CD14-positive monocyte (primary cell): ENCODE data around the gene ZSCAN25. TPM values are rescaled to one million over a fixed set of nuclear protein-coding genes. Genes with fewer than 3 reads are reported as not detected.

Experiments used
- DNase-seq, 3 donors: peaks; one replicate each; pipeline ENCODE4 v3.0.0-alpha.2; 2011 to 2022
- H2AFZ ChIP-seq: 2 replicates; pipeline ENCODE4 v1.6.0; 2012; ENCODE audit warnings: mild to moderate bottlenecking, low read depth, low read length, inconsistent platforms; ENCODE audit not compliant: insufficient read depth, poor library complexity, severe bottlenecking
- H3K27ac ChIP-seq, 2 donors: 1 replicate in 1 of 2; 2 replicates in 1 of 2; pipeline ENCODE4 v1.5.1; 2012 to 2013; ENCODE audit warnings: low read length in 2 of 2, control low read depth in 1 of 2, inconsistent platforms in 1 of 2, low read depth in 1 of 2, mild to moderate bottlenecking in 1 of 2
- H3K27me3 ChIP-seq, 2 donors: one replicate each; pipeline versions ENCODE4 v1.6.0 to v1.6.1; 2011 to 2013; ENCODE audit warnings: low read length in 2 of 2; ENCODE audit not compliant: control insufficient read depth in 2 of 2, insufficient read depth in 2 of 2
- H3K36me3 ChIP-seq, 2 donors: replicated peaks in 1 of 2; 1 replicate in 1 of 2; 2 replicates in 1 of 2; pipeline versions ENCODE4 v1.5.1 to v1.6.1; 2012 to 2013; ENCODE audit warnings: low read length in 2 of 2, control low read depth in 1 of 2, inconsistent platforms in 1 of 2, mild to moderate bottlenecking in 1 of 2; ENCODE audit not compliant: insufficient read depth in 2 of 2, control insufficient read depth in 1 of 2
- H3K4me1 ChIP-seq, 2 donors: 1 replicate in 1 of 2; 2 replicates in 1 of 2; pipeline versions ENCODE4 v1.5.1 to v1.6.1; 2012 to 2013; ENCODE audit warnings: low read length in 2 of 2, control low read depth in 1 of 2, inconsistent platforms in 1 of 2, mild to moderate bottlenecking in 1 of 2, moderate library complexity in 1 of 2; ENCODE audit not compliant: insufficient read depth in 2 of 2, control insufficient read depth in 1 of 2
- H3K4me2 ChIP-seq: replicated peaks from 2 replicates; pipeline ENCODE3; 2012; ENCODE audit warnings: low read length, moderate library complexity, mild to moderate bottlenecking; ENCODE audit not compliant: poor library complexity, severe bottlenecking; ENCODE audit errors: extremely low read depth
- H3K4me3 ChIP-seq, 3 experiments: fragments of 200-600 bp in 1 of 3; sonication (generic) in 1 of 3; replicated peaks in 1 of 3; 1 replicate in 2 of 3; 2 replicates in 1 of 3; pipeline ENCODE4 v1.5.1; 2011 to 2013; ENCODE audit warnings: low read length in 3 of 3, mild to moderate bottlenecking in 3 of 3, control low read depth in 2 of 3, low read depth in 2 of 3, inconsistent platforms in 1 of 3, moderate library complexity in 1 of 3
- H3K79me2 ChIP-seq: 2 replicates; pipeline ENCODE4 v1.6.0; 2012; ENCODE audit warnings: mild to moderate bottlenecking, control low read depth, inconsistent platforms, low read length, moderate library complexity; ENCODE audit not compliant: insufficient read depth
- H3K9ac ChIP-seq: 2 replicates; pipeline ENCODE4 v1.6.0; 2017; ENCODE audit warnings: low read length, mild to moderate bottlenecking; ENCODE audit not compliant: insufficient read depth, poor library complexity, severe bottlenecking
- H3K9me3 ChIP-seq, 2 donors: replicated peaks in 1 of 2; 1 replicate in 1 of 2; 2 replicates in 1 of 2; pipeline versions ENCODE4 v1.5.1 to v1.6.1; 2012 to 2013; ENCODE audit warnings: low read length in 2 of 2, control low read depth in 1 of 2; ENCODE audit not compliant: control insufficient read depth in 1 of 2, insufficient read depth in 1 of 2
- H4K20me1 ChIP-seq: 2 replicates; pipeline ENCODE4 v1.6.0; 2012; ENCODE audit warnings: mild to moderate bottlenecking, low read length, control low read depth, moderate library complexity; ENCODE audit not compliant: insufficient read depth
- H3K27ac Mint-ChIP-seq, 7 donors: one replicate each; pipeline ENCODE4 v1.8.0; 2020; ENCODE audit warnings: mild to moderate bottlenecking in 7 of 7, mixed read lengths in 7 of 7, moderate library complexity in 6 of 7, inconsistent platforms in 2 of 7
- H3K27me3 Mint-ChIP-seq, 3 donors: one replicate each; pipeline ENCODE4 v1.8.0; 2021 to 2022; ENCODE audit warnings: low read depth in 3 of 3, mild to moderate bottlenecking in 3 of 3, mixed read lengths in 3 of 3, moderate library complexity in 3 of 3, inconsistent platforms in 1 of 3
- H3K36me3 Mint-ChIP-seq, 2 donors: one replicate each; pipeline ENCODE4 v1.8.0; 2020; ENCODE audit warnings: mixed read lengths in 2 of 2, inconsistent platforms in 1 of 2, mild to moderate bottlenecking in 1 of 2
- H3K4me1 Mint-ChIP-seq: one replicate; pipeline ENCODE4 v1.8.0; 2020; ENCODE audit warnings: mild to moderate bottlenecking, mixed read lengths
- H3K4me3 Mint-ChIP-seq, 2 donors: one replicate each; pipeline ENCODE4 v1.8.0; 2020; ENCODE audit warnings: mild to moderate bottlenecking in 2 of 2, mixed read lengths in 2 of 2, moderate library complexity in 1 of 2
- H3K9me3 Mint-ChIP-seq, 7 donors: one replicate each; pipeline ENCODE4 v1.8.0; 2020 to 2022; ENCODE audit warnings: mixed read lengths in 7 of 7, mild to moderate bottlenecking in 6 of 7, moderate library complexity in 6 of 7, inconsistent platforms in 2 of 7
- CTCF ChIP-seq: fragments of 200-600 bp; IDR thresholded peaks from one replicate; pipeline ENCODE4 v1.8.0; 2022; ENCODE audit warnings: antibody characterized with exemption, mild to moderate bottlenecking
- WGBS: methylation state at CpG from one replicate; pipeline ENCODE4 v1.1.5; 2013; ENCODE audit warnings: missing lambda C conversion rate; ENCODE audit not compliant: insufficient coverage; 5-methylcytosine and 5-hydroxymethylcytosine counted together
- intact Hi-C, 2 donors: fragments of 100-400 bp; cut with micrococcal nuclease; formaldehyde crosslinking; loops; one replicate each; pipeline versions ENCODE4 v1.15.0 to v1.15.1; 2023
- polyA plus RNA-seq, 3 donors: library from polyadenylated mRNA; depleted of rRNA in 1 of 3; unstranded in 2 of 3; stranded (reverse) in 1 of 3; fragments of 300-500 nt in 2 of 3; fragments of >200 nt in 1 of 3; fragmentation: Illumina TruSeq in 2 of 3; gene quantifications; 1 replicate in 2 of 3; 2 replicates in 1 of 3; pipeline ENCODE4 v1.2.3, GENCODE V29; 2012 to 2021

ZSCAN25 gene
- polyA plus RNA-seq, 3 donors: 4.3 to 7.3 (median 6.1) TPM

- intact Hi-C loops: no loop called here
- WGBS: no CpG with 5 or more reads among the region's 3 CpGs
- H3K27ac ChIP-seq: no peak overlapping the region
Measured at GRCh38 chr7:99644431-99644830, 27.7 kb downstream of the ZSCAN25 start.

GRCh38 chr7:99645590-99645989 lies 28.8 kb downstream of the ZSCAN25 start:
- no CpG with 5 or more reads among the region's 1 CpG for WGBS
- H2AFZ ChIP-seq: no peak overlapping the region
- Mint-ChIP-seq H3K4me1 (peaks cover 12% of the 10 kb centered on the region), H3K36me3 (peaks cover 22 to 30% of the 10 kb centered on the region in 2 donors), H3K27ac (no peak overlapping the region), H3K4me3 (no peak overlapping the region), H3K9me3 (peaks cover 0 to 5% (median 3%) of the 10 kb centered on the region in 7 donors), H3K27me3 (peaks cover 0 to 4% (median 0%) of the 10 kb centered on the region in 3 donors)
- no peaks in the 10 kb centered on the region for H3K4me1 ChIP-seq
- H3K4me2 ChIP-seq: no peak overlapping the region
- no peaks in the 10 kb centered on the region for H3K36me3 ChIP-seq
- no peaks in the 10 kb centered on the region for H3K9me3 ChIP-seq
- H3K27ac ChIP-seq: no peak overlapping the region
- intact Hi-C loops: no loop called here
- no peaks in the 10 kb centered on the region for H3K27me3 ChIP-seq
- no peak for TF ChIP-seq CTCF
- no peak for DNase-seq
- no peak overlapping the region for H3K9ac ChIP-seq
- no peak overlapping the region for H3K4me3 ChIP-seq
- no peaks in the 10 kb centered on the region for H4K20me1 ChIP-seq
- H3K79me2 ChIP-seq: no peaks in the 10 kb centered on the region

More at GRCh38 chr7:99644431-99644830, 27.7 kb downstream of the ZSCAN25 start:
- Mint-ChIP-seq H3K36me3 (peaks cover 22 to 36% of the 10 kb centered on the region in 2 donors), H3K27me3 (peaks cover 0 to 4% (median 2%) of the 10 kb centered on the region in 3 donors), H3K4me1 (peaks cover 14% of the 10 kb centered on the region), H3K27ac (no peak overlapping the region), H3K9me3 (peaks cover 0 to 5% (median 3%) of the 10 kb centered on the region in 7 donors), H3K4me3 (no peak overlapping the region)
- Histone ChIP-seq H3K9me3 (no peaks in the 10 kb centered on the region), H3K79me2 (no peaks in the 10 kb centered on the region), H3K36me3 (no peaks in the 10 kb centered on the region), H3K4me2 (no peak overlapping the region), H4K20me1 (no peaks in the 10 kb centered on the region), H2AFZ (no peak overlapping the region), H3K9ac (no peak overlapping the region), H3K27me3 (no peaks in the 10 kb centered on the region), H3K4me1 (no peaks in the 10 kb centered on the region), H3K4me3 (no peak overlapping the region)
- TF ChIP-seq CTCF: no peak
- no peak for DNase-seq
